ENCODE measurements around the gene ADAMTSL4.
A peak's percentile ranks its signal among the peaks of the same experiment; 100 is the strongest.

DNA sequence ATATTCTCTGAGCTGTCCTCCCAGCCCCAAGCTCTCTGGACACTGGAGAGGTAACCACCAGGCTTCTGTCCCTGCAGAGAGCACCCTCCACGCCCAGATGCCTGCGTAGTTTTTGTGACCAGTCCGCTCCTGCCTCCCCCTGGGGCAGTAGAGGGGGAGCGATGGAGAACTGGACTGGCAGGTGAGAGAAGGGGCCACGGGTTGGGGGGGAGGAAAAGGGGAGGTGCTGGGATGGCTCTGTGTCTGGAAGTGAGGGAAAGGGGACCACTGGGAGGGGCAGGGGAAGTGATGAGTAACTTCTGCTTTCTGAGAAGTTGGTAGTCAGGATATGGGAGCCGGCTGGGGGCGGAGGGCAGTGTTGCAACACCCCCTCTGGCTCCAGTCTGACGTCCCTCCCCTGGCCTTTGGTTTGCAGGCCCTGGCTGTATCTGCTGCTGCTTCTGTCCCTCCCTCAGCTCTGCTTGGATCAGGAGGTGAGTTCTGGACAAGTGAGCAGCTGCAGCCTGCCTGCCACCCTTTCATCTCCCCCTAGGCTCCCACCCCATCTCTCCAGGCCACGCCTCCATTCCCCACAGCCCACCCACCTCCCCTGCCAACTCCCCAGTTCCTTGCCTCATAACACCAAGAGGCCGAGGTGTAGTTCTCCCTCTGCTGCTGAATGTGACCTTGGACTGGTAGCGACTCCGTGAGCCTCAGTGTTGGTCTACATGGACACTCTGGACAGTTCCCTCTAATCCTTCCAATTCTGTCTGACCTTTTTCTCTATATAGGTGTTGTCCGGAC, 3.1 kb downstream of the ADAMTSL4 start:
- TF ChIP-seq POLR2A (IDR thresholded peaks at IDR 0.05; ENCODE audit: low read depth, low read length) (peak; percentile 53), POLR2AphosphoS5 (IDR thresholded peaks at IDR 0.05; ENCODE audit: insufficient read depth, low read depth, low read length) (peak; percentile 61), EZH2 (IDR thresholded peaks at IDR 0.05; ENCODE audit: borderline replicate concordance, low read depth, low read length, severe bottlenecking) (no peak)
- TF ChIP-seq, protein P1, sequence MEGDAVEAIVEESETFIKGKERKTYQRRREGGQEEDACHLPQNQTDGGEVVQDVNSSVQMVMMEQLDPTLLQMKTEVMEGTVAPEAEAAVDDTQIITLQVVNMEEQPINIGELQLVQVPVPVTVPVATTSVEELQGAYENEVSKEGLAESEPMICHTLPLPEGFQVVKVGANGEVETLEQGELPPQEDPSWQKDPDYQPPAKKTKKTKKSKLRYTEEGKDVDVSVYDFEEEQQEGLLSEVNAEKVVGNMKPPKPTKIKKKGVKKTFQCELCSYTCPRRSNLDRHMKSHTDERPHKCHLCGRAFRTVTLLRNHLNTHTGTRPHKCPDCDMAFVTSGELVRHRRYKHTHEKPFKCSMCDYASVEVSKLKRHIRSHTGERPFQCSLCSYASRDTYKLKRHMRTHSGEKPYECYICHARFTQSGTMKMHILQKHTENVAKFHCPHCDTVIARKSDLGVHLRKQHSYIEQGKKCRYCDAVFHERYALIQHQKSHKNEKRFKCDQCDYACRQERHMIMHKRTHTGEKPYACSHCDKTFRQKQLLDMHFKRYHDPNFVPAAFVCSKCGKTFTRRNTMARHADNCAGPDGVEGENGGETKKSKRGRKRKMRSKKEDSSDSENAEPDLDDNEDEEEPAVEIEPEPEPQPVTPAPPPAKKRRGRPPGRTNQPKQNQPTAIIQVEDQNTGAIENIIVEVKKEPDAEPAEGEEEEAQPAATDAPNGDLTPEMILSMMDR (IDR thresholded peaks at IDR 0.05; ENCODE audit: extremely low read depth in 1 of 2, insufficient read depth in 1 of 2, low read depth in 1 of 2, low read length in 2 of 2): no peak
